Lower leg skin (tissue), 4 donors: ENCODE measurements around the gene CDKAL1. TPM values are rescaled to one million over a fixed set of nuclear protein-coding genes. Genes with fewer than 3 reads are reported as not detected.

ENCODE experiments used
- DNase-seq, 2 donors: peaks; one replicate each; pipeline ENCODE4 v3.0.0-alpha.2; 2019; ENCODE audit warnings: low spot score in 2 of 2
- H3K4me3 ChIP-seq: fragments of 200-600 bp; sonication (generic); 2 replicates; pipeline ENCODE4 v1.5.1; 2017; ENCODE audit warnings: mild to moderate bottlenecking, low read depth; ENCODE audit not compliant: poor library complexity, severe bottlenecking
- POLR2A ChIP-seq, 2 donors: fragments of 450-650 bp; IDR thresholded peaks; one replicate each; pipeline ENCODE4 v1.6.1; 2016 to 2017; ENCODE audit warnings: antibody characterized with exemption in 2 of 2, mild to moderate bottlenecking in 1 of 2, moderate library complexity in 1 of 2
- WGBS, 2 donors: methylation state at CpG; one replicate each; pipeline ENCODE4 v1.1.5; 2018; 5-methylcytosine and 5-hydroxymethylcytosine counted together
- intact Hi-C: fragments of 100-400 bp; cut with DNase I; formaldehyde crosslinking; loops from one replicate; pipeline ENCODE4 v1.15.0; 2023; ENCODE audit warnings: low total_unique reads
- total RNA-seq, 4 donors: library from RNA; depleted of rRNA; stranded (reverse); fragments of >200 nt; gene quantifications; one replicate each; pipeline ENCODE4 v1.1.0, GENCODE V29; 2016
- TF ChIP-seq, protein P1 (sequence below), 3 donors: fragments of 450-650 bp; IDR thresholded peaks; one replicate each; pipeline ENCODE4 v1.5.1; 2016; ENCODE audit warnings: antibody characterized with exemption in 3 of 3, mild to moderate bottlenecking in 3 of 3, moderate library complexity in 2 of 3

The CDKAL1 gene
- total RNA-seq, 4 donors from 2014 or later, result 10.3 to 18.0 (median 11.6) TPM

DNA sequence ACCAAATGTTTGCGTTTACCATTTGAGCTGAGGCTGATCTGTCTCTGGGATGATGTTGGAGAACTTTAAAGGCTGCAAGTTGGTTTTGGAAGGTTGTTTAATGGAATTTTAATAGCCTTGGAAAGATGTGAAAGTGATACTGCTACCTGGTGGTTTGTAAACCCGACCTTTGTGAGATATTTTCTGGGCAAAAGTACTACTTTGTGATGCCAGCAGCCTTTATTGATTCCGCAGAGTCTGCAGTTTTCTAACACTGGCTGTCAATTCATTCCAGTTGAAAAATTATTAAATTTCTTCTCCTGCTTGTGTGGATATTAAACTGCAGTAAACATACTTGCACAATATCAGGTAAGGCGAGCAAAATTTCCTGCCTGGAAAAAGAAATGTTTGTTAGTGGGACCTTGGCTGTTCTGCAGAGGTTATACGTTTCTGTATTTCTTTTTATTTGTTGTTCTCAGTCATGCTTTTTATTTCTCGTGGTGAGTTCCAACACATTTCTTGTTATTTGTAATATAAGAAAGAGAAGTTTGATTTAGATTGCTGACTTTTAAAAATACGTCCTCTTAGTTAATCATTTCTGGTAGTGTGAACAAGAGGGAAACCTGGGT is 322.5 kb downstream of the CDKAL1 start:
- H3K4me3 ChIP-seq, result no peak overlapping the region
- TF ChIP-seq POLR2A (IDR thresholded peaks at IDR 0.05), result no peak
- TF ChIP-seq, protein P1, sequence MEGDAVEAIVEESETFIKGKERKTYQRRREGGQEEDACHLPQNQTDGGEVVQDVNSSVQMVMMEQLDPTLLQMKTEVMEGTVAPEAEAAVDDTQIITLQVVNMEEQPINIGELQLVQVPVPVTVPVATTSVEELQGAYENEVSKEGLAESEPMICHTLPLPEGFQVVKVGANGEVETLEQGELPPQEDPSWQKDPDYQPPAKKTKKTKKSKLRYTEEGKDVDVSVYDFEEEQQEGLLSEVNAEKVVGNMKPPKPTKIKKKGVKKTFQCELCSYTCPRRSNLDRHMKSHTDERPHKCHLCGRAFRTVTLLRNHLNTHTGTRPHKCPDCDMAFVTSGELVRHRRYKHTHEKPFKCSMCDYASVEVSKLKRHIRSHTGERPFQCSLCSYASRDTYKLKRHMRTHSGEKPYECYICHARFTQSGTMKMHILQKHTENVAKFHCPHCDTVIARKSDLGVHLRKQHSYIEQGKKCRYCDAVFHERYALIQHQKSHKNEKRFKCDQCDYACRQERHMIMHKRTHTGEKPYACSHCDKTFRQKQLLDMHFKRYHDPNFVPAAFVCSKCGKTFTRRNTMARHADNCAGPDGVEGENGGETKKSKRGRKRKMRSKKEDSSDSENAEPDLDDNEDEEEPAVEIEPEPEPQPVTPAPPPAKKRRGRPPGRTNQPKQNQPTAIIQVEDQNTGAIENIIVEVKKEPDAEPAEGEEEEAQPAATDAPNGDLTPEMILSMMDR (IDR thresholded peaks at IDR 0.05), result no peak
- DNase-seq, result no peak
- intact Hi-C loops, result no loop called here
- WGBS, 2 donors, result 80 to 84% methylated on average over 7 of the region's 7 CpGs

- no peak for DNase-seq
- no peak overlapping the region for H3K4me3 ChIP-seq
- TF ChIP-seq, protein P1 (IDR thresholded peaks at IDR 0.05), result no peak
- TF ChIP-seq POLR2A (IDR thresholded peaks at IDR 0.05), result no peak
- 75 to 88% methylated on average over 1 of the region's 1 CpG for WGBS, 2 donors
- intact Hi-C loops, result no loop called here
Measured at GRCh38 chr6:20861481-20861880, 327.2 kb downstream of the CDKAL1 start.

DNA sequence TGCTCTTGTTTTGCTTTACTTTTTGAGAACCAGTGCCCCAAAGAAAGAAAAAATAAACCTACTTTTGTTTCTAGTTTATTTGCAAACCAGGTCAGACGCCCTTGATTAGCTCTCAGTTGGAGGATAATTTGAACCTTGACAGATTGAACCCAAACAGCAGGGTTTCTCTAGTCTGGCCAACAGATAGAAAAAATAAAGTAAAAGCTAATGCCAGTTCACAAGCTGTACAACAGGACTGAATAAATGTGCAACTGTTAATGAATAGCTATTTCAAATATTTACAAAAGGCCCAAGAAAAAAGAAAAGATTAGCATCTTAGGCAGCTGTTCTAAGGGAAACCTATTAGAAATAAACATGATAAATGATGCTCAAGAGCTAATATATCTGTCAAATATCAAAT is 331.8 kb downstream of the CDKAL1 start:
- DNase-seq, result no peak
- H3K4me3 ChIP-seq, result no peak overlapping the region
- 93 to 95% methylated on average over 1 of the region's 1 CpG for WGBS, 2 donors
- intact Hi-C loops, result no loop called here
- no peak for TF ChIP-seq POLR2A (IDR thresholded peaks at IDR 0.05)
- TF ChIP-seq, protein P1 (IDR thresholded peaks at IDR 0.05), result no peak

- intact Hi-C loops, result no loop called here
- 87 to 91% methylated on average over 7 of the region's 7 CpGs for WGBS, 2 donors
- DNase-seq, result no peak
- H3K4me3 ChIP-seq, result no peak overlapping the region
- TF ChIP-seq POLR2A (IDR thresholded peaks at IDR 0.05), result no peak
- TF ChIP-seq, protein P1 (IDR thresholded peaks at IDR 0.05), result no peak
Measured at GRCh38 chr6:20866935-20867703, 332.9 kb downstream of the CDKAL1 start.

- intact Hi-C loops, result no loop called here
- no peak for DNase-seq
- WGBS, 2 donors, result 87 to 89% methylated on average over 9 of the region's 9 CpGs
- TF ChIP-seq, protein P1 (IDR thresholded peaks at IDR 0.05), result no peak
- TF ChIP-seq POLR2A (IDR thresholded peaks at IDR 0.05), result no peak
- no peak overlapping the region for H3K4me3 ChIP-seq
Measured at GRCh38 chr6:20868397-20869096, 334.3 kb downstream of the CDKAL1 start.
